NCI-H2171 treated with DMSO at 0.1 percent for 48 hours (cell line): ENCODE measurements around the gene PALD1.

Experiments
- DNase-seq: peaks from one replicate; lab custom pipeline; 2025; lab: John Stamatoyannopoulos, UW

The PALD1 gene

GRCh38 chr10:70535451-70535850, 56.9 kb downstream of the PALD1 start:
- no peak for DNase-seq

- DNase-seq: peak; percentile 38
Measured at GRCh38 chr10:70536196-70536861, 57.8 kb downstream of the PALD1 start.

GRCh38 chr10:70537398-70538194, 59.0 kb downstream of the PALD1 start:
- no peak for DNase-seq

- DNase-seq: no peak
Measured at GRCh38 chr10:70538195-70538520, 59.6 kb downstream of the PALD1 start.

GRCh38 chr10:70538731-70539338, 60.3 kb downstream of the PALD1 start:
- no peak for DNase-seq

- no peak for DNase-seq
Measured at GRCh38 chr10:70539471-70539870, 60.9 kb downstream of the PALD1 start.

- no peak for DNase-seq
Measured at GRCh38 chr10:70540089-70540788, 61.7 kb downstream of the PALD1 start.

- no peak for DNase-seq
Measured at GRCh38 chr10:70540789-70541360, 62.3 kb downstream of the PALD1 start.

- no peak for DNase-seq
Measured at GRCh38 chr10:70541736-70542564, 63.4 kb downstream of the PALD1 start.

- no peak for DNase-seq
Measured at GRCh38 chr10:70542565-70542938, 64.0 kb downstream of the PALD1 start.

GRCh38 chr10:70543911-70544310, 65.3 kb downstream of the PALD1 start:
- DNase-seq: no peak

GRCh38 chr10:70544431-70545340, 66.1 kb downstream of the PALD1 start:
- no peak for DNase-seq

GRCh38 chr10:70546584-70546983, 68.0 kb downstream of the PALD1 start:
- DNase-seq: no peak

GRCh38 chr10:70549351-70549961, 70.9 kb downstream of the PALD1 start:
- no peak for DNase-seq

- peak; percentile 35 for DNase-seq
Measured at GRCh38 chr10:70549962-70550458, 71.4 kb downstream of the PALD1 start.

GRCh38 chr10:70550459-70550858, 71.9 kb downstream of the PALD1 start:
- no peak for DNase-seq

- DNase-seq: no peak
Measured at GRCh38 chr10:70551466-70551865, 72.9 kb downstream of the PALD1 start.

- DNase-seq: no peak
Measured at GRCh38 chr10:70551971-70552422, 73.4 kb downstream of the PALD1 start.

- DNase-seq: no peak
Measured at GRCh38 chr10:70552586-70552985, 74.0 kb downstream of the PALD1 start.

GRCh38 chr10:70555371-70555770, 76.8 kb downstream of the PALD1 start:
- no peak for DNase-seq
